Stimulated activated CD4-positive, alpha-beta T cell treated with anti-CD3 and anti-CD28 coated beads, TNF-alpha, amount 100 ng/mL, for 48 hours (primary cell): Measurements from ENCODE around the gene ACBD6.
A peak's percentile ranks its signal among the peaks of the same experiment; 100 is the strongest.

Experiments
- DNase-seq, 3 donors: peaks; one replicate each; pipeline ENCODE4 v3.0.0-alpha.2; 2020; ENCODE audit warnings: low read depth in 3 of 3

Gene ACBD6

GRCh38 chr1:180524915-180525714 lies 22.7 kb upstream of the ACBD6 start:
- DNase-seq: no peak

DNA sequence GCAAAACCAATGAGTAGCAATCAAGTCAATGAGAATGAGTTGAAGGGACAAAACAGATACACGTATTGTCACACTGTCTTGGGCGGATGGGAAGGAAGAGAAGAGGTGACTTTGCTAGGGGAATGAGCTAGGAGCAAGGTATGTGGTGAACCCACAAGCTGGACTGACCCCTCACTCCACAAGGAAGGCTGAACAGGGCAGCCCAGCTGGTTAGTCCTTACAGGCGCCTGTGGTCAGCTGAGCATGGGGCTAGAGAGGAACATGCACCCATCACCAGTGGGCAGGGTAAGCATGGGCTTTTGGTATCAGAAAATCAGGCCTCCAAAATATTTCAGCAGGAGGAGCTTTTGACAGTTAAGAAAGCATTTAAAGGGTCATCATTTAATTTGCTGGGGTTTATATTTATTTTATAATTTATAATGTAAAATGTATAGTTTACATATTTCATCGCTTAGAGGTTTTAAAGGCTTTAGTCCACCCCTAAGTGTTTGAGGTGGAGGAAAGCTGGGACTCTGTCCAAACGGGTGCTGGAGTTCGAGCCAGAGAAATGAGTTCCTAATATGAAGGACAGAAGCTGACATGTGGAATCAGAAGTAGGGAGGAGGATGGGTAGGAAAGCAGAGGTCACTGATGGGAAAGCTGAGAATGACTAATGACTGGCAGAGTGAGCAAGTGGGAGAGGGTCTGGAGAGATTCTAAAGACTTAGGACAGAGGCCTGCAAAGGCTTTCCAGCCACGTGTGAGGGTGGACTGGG lies 22.0 kb upstream of the ACBD6 start:
- no peak for DNase-seq

DNA sequence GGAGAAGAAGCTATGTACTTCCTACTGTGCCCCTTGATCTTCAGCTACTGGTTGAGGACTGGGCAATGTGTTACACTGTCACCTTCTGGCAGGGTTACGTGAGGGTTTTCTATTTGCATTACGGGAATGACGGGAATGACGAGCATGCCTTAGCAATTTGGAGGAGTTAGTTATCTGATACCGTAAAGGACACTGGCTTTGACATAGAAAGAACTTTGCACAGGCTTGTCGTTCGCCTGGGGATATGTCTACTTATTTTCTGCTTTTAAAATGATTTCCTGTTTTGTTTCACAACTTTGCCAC lies 19.8 kb upstream of the ACBD6 start:
- DNase-seq: no peak

DNA sequence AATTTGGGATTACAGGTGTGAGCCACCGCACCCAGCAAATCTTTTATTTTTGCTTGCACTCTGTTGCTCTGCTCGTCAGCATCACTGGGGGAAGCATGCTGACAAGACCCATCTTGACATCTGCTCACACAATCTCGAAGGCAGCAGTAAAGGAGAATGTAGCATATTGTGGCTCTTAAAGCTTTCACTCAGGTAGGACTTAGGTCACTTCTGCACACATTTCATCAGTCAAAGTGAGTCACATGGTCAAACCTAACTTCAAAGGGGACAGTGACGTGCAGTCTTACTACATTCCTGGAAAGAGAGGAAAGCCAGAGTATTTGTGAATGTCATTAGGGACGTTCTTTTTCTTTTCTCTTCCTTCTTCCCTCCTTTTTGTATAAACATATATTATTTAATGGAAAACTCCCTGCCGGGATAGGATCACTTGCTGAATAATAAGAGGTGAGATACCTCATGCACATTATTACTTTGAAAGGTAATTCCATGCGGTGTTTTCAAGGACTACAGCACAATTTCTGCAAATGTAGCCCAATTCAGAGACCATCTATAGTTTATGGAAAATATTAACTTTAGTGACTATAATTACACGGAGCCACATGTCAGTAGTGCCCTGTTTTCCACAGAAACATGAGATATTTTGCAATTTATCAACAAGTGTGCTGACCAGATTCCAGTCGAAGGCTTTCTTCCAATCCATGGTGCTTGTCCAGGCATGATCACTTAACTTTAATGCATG lies 19.3 kb upstream of the ACBD6 start:
- DNase-seq: no peak

DNA sequence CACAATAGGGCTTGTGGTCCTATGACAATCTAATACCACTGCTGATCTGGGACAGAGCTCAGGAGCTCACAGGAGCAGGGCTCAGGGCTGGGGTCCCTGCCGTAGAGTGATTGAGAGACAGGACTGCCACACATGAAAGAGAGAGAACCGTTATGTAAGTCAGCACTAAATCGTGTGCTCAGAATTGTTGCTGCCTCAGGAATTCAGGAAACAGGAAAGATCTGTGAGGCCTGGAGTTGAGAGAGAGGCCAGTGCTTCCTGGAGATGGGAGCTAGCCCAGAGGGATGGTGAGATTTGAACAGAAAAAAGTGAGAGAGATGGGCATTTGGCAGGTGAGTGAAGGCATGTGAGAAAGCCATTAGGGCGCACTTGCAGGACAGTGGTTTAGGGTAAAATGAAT lies 17.5 kb upstream of the ACBD6 start:
- no peak for DNase-seq

DNA sequence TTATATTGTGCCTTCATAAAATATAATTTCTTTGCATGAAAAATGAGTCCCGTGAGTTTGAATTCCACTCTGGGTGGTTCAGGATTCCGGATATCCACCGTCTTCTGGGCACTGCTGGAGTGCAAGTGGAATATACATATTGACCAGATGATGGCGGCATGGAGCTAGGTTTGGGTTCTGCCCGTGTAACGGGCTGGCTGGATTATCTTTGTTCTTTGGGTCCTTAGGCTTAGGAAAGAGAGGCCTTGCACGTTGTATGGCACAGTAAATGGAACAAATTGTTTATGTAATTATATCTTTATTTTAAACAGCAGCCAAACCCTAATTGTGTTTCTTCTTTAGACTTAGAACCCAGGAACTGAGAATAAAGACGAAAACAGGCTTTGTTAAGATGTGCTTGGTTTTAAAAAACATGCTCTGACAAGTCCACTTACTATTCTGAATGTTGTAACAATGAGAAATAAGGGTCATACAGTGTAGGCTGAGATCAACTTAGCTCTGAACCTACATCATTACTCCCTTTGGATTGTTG lies 13.5 kb upstream of the ACBD6 start:
- DNase-seq: peak; percentile 12 to 41 (median 39)

GRCh38 chr1:180515364-180515763 lies 13.0 kb upstream of the ACBD6 start:
- DNase-seq: no peak

GRCh38 chr1:180513531-180513930 lies 11.2 kb upstream of the ACBD6 start:
- no peak for DNase-seq

DNA sequence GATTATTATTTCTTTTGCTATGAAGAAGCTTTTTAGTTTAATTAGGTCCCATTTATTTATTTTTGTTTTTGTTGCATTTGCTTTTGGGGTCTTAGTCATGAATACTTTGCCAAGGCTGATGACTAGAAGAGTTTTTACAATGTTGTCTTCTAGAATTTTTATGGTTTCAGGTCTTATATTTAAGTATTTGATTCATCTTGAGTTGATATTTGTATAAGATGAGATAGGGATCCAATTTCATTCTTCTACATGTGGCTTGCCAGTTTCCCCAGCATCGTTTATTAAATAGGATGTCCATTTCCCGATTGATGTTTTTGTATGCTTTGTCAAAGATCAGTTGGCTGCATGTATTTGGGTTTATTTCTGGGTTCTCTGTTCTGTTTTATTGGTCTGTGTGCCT lies 8.5 kb upstream of the ACBD6 start:
- DNase-seq: no peak

DNA sequence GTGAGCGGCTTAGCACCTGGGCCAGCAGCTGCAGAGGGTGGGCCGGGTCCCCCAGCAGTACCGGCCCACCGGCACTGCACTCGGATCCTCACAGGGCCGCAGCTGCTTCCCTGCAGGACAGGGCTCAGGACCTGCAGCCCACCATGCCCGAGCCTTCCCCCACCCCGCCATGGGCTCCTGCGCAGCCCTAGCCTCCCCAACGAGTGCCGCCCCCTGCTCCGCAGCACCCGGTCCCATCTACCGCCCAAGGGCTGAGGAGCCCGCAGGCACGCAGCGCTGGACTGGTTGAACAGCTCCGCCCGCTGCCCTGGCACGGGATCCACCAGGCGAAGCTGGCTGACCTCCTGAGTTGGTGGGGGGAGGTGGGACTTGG lies 6.3 kb upstream of the ACBD6 start:
- no peak for DNase-seq

DNA sequence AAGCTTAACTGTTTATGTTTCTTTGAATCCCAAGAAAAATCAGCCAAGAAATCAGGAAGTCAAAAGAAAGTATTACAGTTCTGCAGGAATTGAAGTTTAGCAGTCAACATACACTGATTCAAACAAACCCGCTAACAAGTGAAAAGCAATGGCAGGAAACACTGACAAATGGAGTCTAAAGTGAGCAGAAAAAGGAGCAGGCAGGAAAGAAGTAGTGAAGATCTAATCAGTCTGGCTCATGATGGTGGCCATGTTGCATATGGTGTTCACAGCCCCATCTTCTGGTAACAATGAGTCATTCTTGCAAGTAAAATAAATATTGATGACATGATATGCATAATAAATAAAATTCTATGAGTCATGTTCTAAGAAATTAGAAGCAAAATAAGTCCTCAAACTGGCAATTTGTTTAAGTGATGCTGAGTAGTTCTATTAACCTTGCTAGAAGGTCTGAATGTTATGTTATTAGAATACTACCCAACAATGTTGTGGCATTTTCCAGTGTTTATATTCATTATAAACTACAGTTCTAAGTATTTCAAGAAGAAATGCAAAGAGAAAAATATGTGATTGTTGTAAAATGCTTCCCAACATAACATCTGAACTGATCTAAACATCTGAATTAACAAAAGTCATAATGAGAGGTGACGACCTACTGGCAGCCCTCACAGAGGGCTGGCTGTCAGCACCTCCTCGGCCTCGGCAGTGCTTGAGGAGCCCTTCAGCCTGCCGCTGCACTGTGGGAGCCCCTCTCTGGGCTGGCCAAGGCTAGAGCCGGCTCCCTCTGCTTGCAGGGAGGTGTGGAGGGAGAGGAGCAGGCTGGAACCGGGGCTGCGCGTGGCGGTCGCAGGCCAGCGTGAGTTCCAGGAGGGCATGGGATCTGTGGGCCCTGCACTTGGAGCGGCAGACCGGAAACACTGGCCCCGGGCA lies 5.7 kb upstream of the ACBD6 start:
- no peak for DNase-seq

- no peak for DNase-seq
Observed at GRCh38 chr1:180505732-180506335, 3.5 kb upstream of the ACBD6 start.

- no peak for DNase-seq
Observed at GRCh38 chr1:180504186-180504585, 1.8 kb upstream of the ACBD6 start.

GRCh38 chr1:180503280-180503862 lies 994 bp upstream of the ACBD6 start:
- DNase-seq: no peak

DNA sequence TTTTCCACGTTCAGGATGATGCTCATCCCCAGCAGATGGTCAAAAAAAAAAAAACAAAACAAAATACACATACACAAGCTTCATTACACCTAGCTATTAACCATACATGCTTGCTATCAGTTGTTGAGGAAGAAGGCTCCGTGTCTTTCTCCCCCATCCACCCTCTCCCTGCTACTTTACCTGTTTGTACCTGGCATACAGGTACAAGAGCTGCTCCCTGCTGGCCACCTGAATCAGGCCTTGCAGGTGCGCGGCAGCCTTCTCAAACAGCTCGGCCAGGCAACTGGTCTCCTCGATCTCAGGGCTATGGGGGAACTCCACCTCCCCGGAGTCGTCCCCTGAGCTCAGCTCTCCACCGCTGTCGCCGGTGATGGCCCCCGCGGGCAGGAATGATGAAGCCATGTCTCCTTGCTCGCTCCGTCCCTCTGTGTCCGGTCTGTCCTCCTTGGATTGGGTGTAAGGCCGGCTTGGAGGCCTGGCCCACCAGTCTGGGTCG lies 464 bp downstream of the ACBD6 start:
- no peak for DNase-seq

- DNase-seq: no peak
Observed at GRCh38 chr1:180500689-180501088, 1.7 kb downstream of the ACBD6 start.

DNA sequence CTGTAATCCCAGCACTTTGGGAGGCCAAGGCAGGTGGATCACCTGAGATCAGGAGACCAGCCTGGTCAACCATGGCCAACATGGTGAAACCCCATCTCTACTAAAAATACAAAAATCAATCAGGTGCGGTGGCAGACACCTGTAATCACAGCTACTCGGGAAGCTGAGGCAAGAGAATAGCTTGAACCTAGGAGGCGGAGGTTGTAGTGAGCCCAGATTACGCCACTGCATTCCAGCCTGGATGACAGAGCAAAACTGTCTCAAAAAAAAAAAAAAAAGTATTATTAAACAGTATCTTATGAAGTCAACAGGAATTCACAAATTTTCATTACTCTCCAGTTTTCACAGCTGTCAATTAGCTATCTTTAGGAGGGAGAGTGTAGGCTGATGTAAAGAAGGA lies 3.8 kb downstream of the ACBD6 start:
- DNase-seq: no peak

DNA sequence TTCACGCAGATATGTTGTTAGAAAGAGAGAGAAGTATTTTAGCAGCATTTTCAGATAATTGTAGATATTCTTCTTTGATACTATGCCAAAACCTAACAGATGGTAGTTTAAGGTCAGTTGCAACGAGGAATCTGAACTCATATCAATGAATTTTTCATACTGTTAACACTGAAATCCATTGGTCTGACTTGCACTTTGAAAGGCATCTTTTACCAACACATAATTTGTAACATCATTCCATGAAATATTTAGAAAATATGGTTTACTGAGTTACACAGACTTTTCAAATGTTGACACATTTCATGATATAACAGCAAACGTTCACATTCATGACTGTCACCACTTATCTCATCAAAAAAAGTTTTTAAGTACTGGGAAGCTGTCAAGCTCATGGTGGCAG lies 4.6 kb downstream of the ACBD6 start:
- DNase-seq: no peak

DNA sequence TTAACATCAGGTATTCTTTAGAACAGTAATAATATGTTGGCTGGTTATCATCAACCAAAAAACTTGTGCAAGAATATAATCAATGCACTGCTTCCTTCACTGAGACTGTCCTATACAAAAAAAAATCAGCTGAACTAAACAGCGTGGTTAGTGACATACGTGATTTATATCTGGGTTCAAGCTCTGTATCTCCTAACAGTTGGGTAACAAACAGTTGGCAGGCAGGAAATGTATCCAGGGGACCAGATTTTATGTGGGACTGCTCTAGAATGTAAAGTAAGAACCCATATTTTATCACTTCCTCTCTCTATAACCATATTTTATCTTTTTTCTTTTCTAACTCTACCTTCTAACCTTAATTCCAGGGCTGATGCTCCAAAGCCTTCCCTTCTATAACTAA lies 8.0 kb downstream of the ACBD6 start:
- no peak for DNase-seq

GRCh38 chr1:180489976-180490375 lies 12.4 kb downstream of the ACBD6 start:
- no peak for DNase-seq

GRCh38 chr1:180489313-180489712 lies 13.1 kb downstream of the ACBD6 start:
- DNase-seq: no peak
